ENCODE measurements around the gene S1PR3.

S1PR3 gene

GRCh38 chr9:88993327-88993726, 2.1 kb downstream of the S1PR3 start:
- DNase-seq (ENCODE audit: low spot score): no peak

- no peak for DNase-seq (ENCODE audit: low spot score)
Observed at GRCh38 chr9:88993871-88994460, 2.7 kb downstream of the S1PR3 start.

- DNase-seq (ENCODE audit: low spot score): no peak
Observed at GRCh38 chr9:88994469-88995199, 3.4 kb downstream of the S1PR3 start.

GRCh38 chr9:88995200-88995577, 3.9 kb downstream of the S1PR3 start:
- DNase-seq (ENCODE audit: low spot score): no peak

- DNase-seq (ENCODE audit: low spot score): no peak
Observed at GRCh38 chr9:88995627-88996026, 4.4 kb downstream of the S1PR3 start.

GRCh38 chr9:88996046-88996920, 5.0 kb downstream of the S1PR3 start:
- no peak for DNase-seq (ENCODE audit: low spot score)

DNA sequence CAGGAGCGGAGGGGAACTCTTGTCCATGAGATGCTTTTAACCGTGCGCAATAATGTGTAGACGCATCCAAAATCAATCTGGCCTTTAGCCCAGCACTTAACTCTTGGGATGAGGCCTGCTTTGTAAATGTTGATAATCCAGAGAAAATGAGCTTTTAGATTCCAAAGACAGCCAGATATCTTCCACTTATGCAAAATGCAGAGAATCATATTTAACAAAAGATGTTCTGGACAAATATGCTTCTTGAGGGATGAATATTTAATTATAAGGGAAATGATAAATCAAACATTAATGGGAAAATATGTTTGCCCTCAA, 5.6 kb downstream of the S1PR3 start:
- no peak for DNase-seq (ENCODE audit: low spot score)

DNA sequence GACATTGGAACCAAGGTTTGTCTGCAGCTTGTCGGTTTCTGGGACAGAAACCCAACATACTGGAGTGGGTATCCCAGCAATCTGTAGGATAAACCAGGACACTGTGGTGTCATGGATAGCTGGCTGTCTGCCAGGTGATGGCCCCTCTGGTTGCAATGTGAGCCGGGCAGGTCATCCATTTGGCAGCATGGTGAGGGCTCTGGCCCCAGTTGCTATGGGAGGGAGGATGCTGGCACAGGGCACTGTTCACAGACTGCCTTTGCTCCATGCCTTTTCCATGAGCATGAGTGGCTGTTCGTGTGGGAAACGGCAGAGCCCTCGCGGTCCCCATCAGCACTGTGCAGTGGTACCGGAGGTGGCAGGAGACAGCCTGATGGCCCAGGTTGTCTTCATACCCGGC, 6.4 kb downstream of the S1PR3 start:
- no peak for DNase-seq (ENCODE audit: low spot score)

- DNase-seq (ENCODE audit: low spot score): no peak
Observed at GRCh38 chr9:88998503-88998902, 7.2 kb downstream of the S1PR3 start.

DNA sequence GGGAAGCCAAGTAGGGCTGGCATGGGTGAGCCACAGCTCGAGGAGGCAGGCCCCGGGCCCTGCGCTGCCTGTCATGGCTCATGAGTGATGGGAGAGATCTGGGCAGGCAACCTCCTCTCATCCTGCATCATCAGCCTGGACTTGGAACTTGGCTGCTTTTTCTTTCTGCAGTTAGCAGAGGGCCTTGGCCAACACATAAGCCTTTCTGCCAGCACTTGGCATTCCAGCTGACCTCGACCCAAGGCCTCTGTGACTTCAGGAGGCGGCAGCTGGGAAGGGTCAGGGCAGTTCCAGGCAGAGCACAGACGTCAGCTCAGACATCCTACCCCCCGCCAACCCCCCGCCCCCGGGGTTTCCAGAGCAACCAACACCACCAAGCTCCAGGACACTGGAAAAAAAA, 7.6 kb downstream of the S1PR3 start:
- DNase-seq (ENCODE audit: low spot score): peak; percentile 44

DNA sequence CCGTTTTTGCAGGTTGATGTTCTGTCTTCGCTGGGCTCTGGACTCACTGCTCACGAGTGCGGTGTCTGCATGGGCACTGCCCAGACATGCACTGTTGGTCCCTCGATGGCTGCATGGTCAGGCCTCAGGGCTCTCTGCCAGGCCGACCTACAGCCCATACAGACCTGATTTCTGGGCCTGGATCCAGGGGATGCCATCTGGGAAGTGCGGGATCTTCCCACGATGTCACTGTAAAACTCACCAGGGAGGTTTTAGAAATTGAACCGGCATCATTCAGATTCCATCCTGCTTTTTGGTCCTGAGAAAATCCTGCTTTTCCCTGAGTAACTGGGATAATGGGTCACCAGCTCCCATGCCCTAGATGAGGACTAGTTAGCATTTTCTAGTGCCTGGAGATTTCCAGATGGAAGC, 9.1 kb downstream of the S1PR3 start:
- no peak for DNase-seq (ENCODE audit: low spot score)

DNA sequence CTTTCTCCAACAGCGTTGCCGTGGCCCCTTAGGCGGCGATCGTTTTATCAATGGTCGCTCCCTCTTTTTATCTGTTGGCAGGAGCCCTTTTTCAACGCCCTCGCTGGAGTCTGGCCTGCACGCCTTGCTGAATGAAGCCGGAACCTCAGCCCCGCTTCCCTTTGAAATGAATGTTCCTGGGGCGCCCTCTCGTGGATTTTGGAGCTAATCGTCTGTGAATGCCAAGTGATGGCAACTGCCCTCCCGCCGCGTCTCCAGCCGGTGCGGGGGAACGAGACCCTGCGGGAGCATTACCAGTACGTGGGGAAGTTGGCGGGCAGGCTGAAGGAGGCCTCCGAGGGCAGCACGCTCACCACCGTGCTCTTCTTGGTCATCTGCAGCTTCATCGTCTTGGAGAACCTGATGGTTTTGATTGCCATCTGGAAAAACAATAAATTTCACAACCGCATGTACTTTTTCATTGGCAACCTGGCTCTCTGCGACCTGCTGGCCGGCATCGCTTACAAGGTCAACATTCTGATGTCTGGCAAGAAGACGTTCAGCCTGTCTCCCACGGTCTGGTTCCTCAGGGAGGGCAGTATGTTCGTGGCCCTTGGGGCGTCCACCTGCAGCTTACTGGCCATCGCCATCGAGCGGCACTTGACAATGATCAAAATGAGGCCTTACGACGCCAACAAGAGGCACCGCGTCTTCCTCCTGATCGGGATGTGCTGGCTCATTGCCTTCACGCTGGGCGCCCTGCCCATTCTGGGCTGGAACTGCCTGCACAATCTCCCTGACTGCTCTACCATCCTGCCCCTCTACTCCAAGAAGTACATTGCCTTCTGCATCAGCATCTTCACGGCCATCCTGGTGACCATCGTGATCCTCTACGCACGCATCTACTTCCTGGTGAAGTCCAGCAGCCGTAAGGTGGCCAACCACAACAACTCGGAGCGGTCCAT, 10.0 kb downstream of the S1PR3 start:
- peak; percentile 85 for DNase-seq (ENCODE audit: low spot score)

DNA sequence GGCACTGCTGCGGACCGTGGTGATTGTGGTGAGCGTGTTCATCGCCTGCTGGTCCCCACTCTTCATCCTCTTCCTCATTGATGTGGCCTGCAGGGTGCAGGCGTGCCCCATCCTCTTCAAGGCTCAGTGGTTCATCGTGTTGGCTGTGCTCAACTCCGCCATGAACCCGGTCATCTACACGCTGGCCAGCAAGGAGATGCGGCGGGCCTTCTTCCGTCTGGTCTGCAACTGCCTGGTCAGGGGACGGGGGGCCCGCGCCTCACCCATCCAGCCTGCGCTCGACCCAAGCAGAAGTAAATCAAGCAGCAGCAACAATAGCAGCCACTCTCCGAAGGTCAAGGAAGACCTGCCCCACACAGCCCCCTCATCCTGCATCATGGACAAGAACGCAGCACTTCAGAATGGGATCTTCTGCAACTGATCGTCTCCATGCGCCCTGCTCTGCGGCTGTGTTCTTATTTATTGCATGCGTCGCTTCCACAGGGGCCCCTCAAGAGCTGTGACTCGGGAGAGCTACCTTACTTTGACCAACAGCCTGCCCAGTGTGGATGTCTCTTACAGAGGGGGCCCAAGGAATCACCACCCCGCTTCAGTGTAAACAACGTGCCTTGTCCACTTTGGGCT, 10.8 kb downstream of the S1PR3 start:
- DNase-seq (ENCODE audit: low spot score): no peak

DNA sequence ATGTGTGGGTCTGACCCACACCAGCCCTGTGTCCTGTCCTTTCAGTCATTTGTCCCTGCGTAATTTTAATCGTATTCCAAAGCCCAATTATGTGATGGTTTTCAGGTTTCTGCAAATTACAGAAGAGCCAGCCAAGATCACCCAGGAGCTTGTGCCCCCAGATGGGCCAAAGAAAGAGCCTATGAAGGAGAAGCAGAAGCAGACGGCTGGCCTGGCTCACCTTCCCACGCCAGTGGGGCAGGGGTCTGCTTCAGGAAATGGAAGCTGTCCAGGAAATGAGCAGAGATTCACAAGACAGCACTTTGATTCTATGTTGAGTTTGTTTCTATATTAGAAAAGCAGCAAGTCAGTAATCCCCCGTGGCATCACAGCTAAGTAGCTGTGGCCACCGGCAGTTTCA, 11.7 kb downstream of the S1PR3 start:
- no peak for DNase-seq (ENCODE audit: low spot score)

GRCh38 chr9:89005323-89005722, 14.1 kb downstream of the S1PR3 start:
- DNase-seq (ENCODE audit: low spot score): no peak

DNA sequence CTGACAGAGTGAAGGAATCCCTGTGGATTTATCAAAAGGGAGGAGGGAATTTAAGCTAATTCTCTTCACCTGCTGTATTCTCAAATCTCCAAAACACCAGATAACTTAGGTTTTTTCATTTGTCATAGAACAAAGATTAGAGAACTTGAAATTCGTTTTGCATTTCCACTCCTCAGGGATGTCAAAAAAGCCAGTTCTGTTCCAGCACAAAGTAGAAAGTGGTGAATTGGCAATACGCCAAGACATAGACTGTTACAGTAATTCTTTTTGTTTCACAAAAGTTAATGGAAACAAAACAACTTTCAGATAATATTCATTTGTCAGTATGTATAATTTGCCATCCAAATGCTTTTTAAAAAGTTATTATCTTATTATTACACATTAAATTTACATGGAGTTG, 15.0 kb downstream of the S1PR3 start:
- no peak for DNase-seq (ENCODE audit: low spot score)

DNA sequence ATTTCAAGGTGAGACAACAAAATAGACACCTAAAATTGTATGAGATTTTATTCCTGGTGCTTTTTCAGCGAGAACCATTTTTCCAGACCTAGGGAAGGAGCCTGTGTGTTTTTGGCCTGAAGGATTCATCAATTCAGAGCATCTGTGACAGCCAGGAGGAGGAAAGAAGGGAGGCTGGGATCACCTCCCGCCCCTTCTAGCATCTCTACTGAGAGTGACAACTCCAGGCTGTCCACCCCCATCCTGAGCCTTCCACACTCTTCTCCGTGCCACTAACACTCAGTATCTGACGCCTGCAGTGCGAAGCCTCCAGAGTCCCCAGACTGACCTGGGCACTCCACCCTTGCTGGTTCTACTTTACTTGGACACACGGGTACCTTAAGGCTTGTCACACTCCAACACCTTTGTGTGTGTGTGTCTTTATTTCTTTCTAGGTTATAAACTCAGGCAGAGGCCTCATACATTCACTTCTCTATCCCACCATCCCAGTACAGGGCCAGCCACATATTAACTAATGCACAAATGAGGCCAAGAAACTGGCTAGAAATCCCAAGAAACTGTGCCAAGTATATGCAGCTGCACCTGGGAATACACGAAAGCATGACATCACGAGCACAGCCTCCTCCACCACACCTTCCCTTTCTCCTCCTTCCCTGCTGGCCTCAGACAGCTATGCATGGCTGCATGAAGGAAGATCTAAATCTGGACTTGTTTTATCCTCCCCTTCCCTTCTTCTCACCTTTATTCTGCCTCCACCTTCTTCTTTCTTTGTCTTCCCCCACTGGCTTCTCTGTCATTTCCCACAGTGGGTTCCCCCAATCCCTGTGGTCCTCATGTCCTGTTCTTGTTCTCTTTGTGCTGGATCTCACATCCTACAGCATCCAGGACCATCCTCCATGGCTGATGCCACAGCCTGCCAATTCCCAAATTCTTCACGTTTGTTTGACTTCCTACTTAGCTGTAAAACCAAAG, 16.0 kb downstream of the S1PR3 start:
- DNase-seq (ENCODE audit: low spot score): no peak

GRCh38 chr9:89008055-89008743, 16.9 kb downstream of the S1PR3 start:
- DNase-seq (ENCODE audit: low spot score): no peak

DNA sequence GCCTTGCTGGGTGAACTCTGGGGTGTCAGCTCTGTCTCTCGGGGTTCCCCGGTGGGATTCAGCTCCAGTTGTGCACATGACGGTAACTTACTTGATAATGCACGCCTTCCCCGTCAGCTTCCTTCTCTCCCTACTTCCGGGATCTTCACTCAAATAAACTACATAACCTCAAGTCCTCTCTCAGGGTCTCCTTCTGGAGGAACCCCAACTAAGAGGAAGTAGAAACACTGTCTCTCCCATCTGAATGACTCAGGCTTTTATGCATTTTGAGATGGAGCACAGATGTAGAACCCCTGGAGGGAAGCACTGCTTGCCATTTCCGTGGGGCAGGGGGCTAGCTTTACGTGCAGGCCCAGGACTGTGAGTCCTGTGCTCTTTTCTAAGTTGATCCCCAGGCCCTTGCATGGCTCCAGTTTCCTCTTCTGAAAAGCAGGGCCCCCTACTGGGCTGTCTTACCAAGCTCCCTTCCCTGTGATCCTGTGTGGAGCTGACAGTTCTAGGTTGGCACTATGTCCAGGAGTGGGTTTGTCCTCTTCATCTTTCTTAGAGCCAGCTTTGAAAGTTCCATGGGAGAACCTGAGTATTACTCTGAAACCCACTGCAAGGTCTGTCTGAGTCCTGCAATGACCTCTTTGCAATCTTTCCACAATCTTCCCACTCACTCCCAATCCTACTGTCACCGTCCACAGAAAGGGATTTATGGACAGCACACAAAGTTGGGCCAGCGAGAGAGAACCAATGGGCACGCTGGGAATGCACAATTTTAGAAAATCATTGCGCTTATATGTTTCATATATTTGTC, 17.7 kb downstream of the S1PR3 start:
- DNase-seq (ENCODE audit: low spot score): no peak
